Gastroesophageal sphincter (tissue), 3 donors: ENCODE measurements around the gene ZNF182.

Experiments
- EP300 ChIP-seq: sonication (generic); formaldehyde crosslinking; IDR thresholded peaks from one replicate; pipeline ENCODE4 v1.6.1; 2017; ENCODE audit warnings: antibody characterized with exemption, mild to moderate bottlenecking
- POLR2A ChIP-seq, 2 donors: fragments of 450-650 bp; IDR thresholded peaks; one replicate each; pipeline ENCODE4 v1.6.1; 2017; ENCODE audit warnings: antibody characterized with exemption in 2 of 2, mild to moderate bottlenecking in 2 of 2, moderate library complexity in 1 of 2
- POLR2AphosphoS5 ChIP-seq: sonication (generic); formaldehyde crosslinking; IDR thresholded peaks from one replicate; pipeline ENCODE4 v1.6.1; 2017; ENCODE audit warnings: antibody characterized with exemption
- TF ChIP-seq, protein P1 (sequence below), 4 experiments: fragments of 200-600 bp in 2 of 4; fragments of 450-650 bp in 2 of 4; sonication (generic) in 1 of 4; IDR thresholded peaks; one replicate each; pipeline ENCODE4 v1.5.1; 2017 to 2019; ENCODE audit warnings: antibody characterized with exemption in 4 of 4, mild to moderate bottlenecking in 2 of 4, moderate library complexity in 2 of 4

GRCh38 chrX:48021026-48021900, 17.5 kb upstream of the ZNF182 start:
- no peak for TF ChIP-seq POLR2A (IDR thresholded peaks at IDR 0.05)
- TF ChIP-seq, protein P1, sequence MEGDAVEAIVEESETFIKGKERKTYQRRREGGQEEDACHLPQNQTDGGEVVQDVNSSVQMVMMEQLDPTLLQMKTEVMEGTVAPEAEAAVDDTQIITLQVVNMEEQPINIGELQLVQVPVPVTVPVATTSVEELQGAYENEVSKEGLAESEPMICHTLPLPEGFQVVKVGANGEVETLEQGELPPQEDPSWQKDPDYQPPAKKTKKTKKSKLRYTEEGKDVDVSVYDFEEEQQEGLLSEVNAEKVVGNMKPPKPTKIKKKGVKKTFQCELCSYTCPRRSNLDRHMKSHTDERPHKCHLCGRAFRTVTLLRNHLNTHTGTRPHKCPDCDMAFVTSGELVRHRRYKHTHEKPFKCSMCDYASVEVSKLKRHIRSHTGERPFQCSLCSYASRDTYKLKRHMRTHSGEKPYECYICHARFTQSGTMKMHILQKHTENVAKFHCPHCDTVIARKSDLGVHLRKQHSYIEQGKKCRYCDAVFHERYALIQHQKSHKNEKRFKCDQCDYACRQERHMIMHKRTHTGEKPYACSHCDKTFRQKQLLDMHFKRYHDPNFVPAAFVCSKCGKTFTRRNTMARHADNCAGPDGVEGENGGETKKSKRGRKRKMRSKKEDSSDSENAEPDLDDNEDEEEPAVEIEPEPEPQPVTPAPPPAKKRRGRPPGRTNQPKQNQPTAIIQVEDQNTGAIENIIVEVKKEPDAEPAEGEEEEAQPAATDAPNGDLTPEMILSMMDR (IDR thresholded peaks at IDR 0.05): no peak
- TF ChIP-seq POLR2AphosphoS5: no peak
- no peak for TF ChIP-seq EP300
